Neutrophil (primary cell): ENCODE measurements around the gene SPAG5.
"Not testable (repeated sequence)": the region's sequence is repeated elsewhere in the genome, so short reads cannot be mapped to it uniquely, and the experiment has no call there.

Experiments
- H3K27ac ChIP-seq: fragments of 200-600 bp; sonication (generic); 2 replicates; pipeline ENCODE4 v1.5.1; 2016; ENCODE audit warnings: mild to moderate bottlenecking, moderate library complexity
- H3K27me3 ChIP-seq: fragments of 200-600 bp; sonication (generic); 2 replicates; pipeline ENCODE4 v1.6.0; 2016; ENCODE audit warnings: mild to moderate bottlenecking
- H3K36me3 ChIP-seq: fragments of 200-600 bp; sonication (generic); 2 replicates; pipeline ENCODE4 v1.5.1; 2017
- H3K4me1 ChIP-seq, 2 experiments: fragments of 200-600 bp in 1 of 2; sonication (generic) in 1 of 2; 1 replicate in 1 of 2; 2 replicates in 1 of 2; pipeline versions ENCODE4 v1.5.1 to v1.6.1; 2013 to 2016; ENCODE audit warnings: low read depth in 1 of 2, low read length in 1 of 2, mild to moderate bottlenecking in 1 of 2, moderate library complexity in 1 of 2; ENCODE audit not compliant: control insufficient read depth in 1 of 2, insufficient read depth in 1 of 2
- H3K4me3 ChIP-seq, 2 experiments: fragments of 200-600 bp in 1 of 2; sonication (generic) in 1 of 2; 1 replicate in 1 of 2; 2 replicates in 1 of 2; pipeline ENCODE4 v1.5.1; 2013 to 2016; ENCODE audit warnings: low read depth in 1 of 2, low read length in 1 of 2, mild to moderate bottlenecking in 1 of 2, moderate library complexity in 1 of 2
- H3K9me3 ChIP-seq: fragments of 200-600 bp; sonication (generic); 2 replicates; pipeline ENCODE4 v1.5.1; 2016
- TF ChIP-seq, protein P1 (sequence below): fragments of 200-600 bp; sonication (generic); IDR thresholded peaks from 2 replicates; pipeline ENCODE4 v1.5.1; 2016; ENCODE audit warnings: antibody characterized with exemption

The SPAG5 gene

DNA sequence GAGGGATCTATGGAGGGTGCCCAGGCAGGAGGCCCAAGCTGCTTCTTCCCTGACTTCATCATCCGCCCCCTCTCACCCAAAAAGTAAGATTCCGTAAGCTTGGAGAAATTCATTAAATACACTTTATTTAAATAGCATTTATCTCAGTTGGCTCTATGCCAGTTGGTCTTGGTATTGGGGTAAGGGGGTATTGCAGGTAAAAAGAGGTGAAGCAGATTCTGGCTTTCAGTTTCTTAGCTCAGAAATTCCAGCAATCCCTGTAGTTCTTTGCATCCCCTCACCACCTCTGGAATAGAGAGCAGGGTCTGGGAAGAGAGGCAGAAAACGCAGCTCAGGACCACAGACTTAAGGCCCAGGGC, 21.4 kb downstream of the SPAG5 start:
- Histone ChIP-seq H3K27ac (no peak overlapping the region), H3K9me3 (no peaks in the 10 kb centered on the region), H3K27me3 (no peaks in the 10 kb centered on the region), H3K4me3 (no peak overlapping the region), H3K36me3 (peaks cover 7% of the 10 kb centered on the region), H3K4me1 (peaks cover 8 to 24% of the 10 kb centered on the region in 2 experiments)
- TF ChIP-seq, protein P1, sequence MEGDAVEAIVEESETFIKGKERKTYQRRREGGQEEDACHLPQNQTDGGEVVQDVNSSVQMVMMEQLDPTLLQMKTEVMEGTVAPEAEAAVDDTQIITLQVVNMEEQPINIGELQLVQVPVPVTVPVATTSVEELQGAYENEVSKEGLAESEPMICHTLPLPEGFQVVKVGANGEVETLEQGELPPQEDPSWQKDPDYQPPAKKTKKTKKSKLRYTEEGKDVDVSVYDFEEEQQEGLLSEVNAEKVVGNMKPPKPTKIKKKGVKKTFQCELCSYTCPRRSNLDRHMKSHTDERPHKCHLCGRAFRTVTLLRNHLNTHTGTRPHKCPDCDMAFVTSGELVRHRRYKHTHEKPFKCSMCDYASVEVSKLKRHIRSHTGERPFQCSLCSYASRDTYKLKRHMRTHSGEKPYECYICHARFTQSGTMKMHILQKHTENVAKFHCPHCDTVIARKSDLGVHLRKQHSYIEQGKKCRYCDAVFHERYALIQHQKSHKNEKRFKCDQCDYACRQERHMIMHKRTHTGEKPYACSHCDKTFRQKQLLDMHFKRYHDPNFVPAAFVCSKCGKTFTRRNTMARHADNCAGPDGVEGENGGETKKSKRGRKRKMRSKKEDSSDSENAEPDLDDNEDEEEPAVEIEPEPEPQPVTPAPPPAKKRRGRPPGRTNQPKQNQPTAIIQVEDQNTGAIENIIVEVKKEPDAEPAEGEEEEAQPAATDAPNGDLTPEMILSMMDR: no peak

DNA sequence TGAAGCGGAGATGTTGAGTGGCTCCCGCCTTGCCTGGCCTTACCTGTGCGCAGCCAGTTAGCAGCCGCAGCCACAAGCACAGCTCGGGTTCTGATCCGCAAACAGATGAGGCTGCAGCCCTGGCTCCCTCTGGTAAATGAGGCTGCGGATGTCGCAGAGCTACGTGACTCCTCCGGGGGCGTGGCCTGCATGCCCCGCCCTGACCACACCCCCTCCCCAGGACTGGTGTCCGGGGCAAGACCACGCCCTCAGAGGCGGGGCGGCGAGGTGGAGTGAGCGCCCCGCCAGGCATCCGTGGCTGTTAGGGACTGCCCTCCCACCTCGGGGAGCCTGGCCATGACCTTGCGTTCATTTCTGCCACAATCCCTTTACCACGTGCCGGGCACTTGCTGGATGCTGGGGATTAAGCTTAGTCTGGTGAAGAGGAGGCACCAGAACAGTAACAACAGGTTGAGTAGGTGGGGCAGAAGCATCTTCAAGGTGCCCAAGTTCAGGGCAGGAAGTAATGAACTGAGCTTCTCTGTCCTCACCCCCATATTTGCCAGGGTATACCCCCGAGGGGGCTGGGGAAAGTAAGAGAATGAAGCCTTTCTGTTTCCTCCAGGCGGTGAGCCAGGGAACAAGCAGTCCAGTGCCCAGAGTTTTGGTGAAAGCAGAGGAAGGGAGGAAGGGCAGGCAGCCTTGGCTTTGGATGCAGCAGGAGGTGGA, 21.9 kb downstream of the SPAG5 start, which contains the start of gene ALDOC:
Gene ALDOC, minus strand, starts transcription at position 138 of the 708 bp plus-strand sequence. CDS start 1,363 bp downstream, outside the sequence.
- H3K9me3 ChIP-seq: no peaks in the 10 kb centered on the region
- H3K27me3 ChIP-seq: no peaks in the 10 kb centered on the region
- H3K27ac ChIP-seq: peak within 1 kb of the TSS; percentile 30
- peaks cover 12 to 28% of the 10 kb centered on the region in 2 experiments for H3K4me1 ChIP-seq
- peak within 1 kb of the TSS; percentile 54 for H3K4me3 ChIP-seq
- H3K36me3 ChIP-seq: peaks cover 1% of the 10 kb centered on the region
- TF ChIP-seq, protein P1: peak; percentile 33

DNA sequence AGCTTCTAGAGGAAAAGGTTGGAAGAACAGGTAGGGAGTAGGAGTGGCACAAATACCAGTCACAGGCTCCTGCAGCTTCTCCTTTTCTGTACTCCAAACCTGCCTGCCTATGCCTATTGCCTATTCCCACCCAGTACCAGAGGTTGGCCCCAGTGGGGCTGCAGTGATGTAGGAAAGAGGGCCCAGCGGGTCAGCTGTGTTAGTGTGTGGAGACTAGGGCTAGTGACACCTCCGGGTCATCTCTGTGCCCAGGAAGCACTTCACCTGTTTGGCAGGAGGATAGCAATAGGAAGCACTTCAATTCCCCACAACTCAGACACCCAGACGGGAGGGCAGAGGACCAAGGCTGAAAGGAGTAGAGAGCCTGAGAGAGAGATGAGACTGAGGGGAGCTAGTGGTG, 22.8 kb downstream of the SPAG5 start:
- H3K4me3 ChIP-seq: peak overlapping the region in 1 of 2 experiments; percentile 54
- not testable (repeated sequence) for H3K27ac ChIP-seq, H3K27me3 ChIP-seq, H3K9me3 ChIP-seq, H3K36me3 ChIP-seq
- peaks cover 16 to 32% of the 10 kb centered on the region in 2 experiments for H3K4me1 ChIP-seq

DNA sequence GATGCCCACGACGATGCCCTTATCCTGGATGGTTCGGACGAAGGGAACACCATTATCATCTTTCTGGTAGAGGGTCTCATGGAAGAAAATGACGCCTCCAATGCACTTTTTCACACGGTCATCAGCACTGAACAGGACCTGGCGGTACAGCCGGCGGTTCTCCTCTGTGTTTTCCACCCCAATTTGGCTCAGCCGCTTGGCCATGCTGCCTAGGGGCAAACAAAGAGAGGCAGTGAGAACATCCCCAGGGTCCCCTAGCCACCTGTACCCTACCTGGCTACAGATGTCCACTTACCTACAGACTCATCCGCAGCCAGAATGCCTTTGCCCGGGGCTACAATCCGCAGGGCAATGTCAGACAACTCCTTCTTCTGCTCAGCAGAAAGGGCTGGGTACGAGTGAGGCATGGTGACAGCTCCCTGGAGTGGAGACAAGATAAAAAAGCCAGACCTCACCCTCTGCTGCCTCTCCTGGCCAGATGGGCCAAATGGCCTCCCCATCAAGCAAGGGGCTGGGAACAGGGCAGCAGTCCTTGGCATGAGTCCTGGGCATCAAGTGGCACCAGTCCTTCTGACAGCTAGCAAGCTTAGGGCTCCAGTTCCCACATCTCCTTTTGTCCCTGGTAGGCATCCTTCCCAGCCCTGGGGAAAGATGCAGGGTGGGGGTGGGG, 23.6 kb downstream of the SPAG5 start:
- TF ChIP-seq, protein P1: no peak
- no peaks in the 10 kb centered on the region for H3K9me3 ChIP-seq
- H3K36me3 ChIP-seq: no peaks in the 10 kb centered on the region
- no peaks in the 10 kb centered on the region for H3K27me3 ChIP-seq
- H3K27ac ChIP-seq: no peak overlapping the region
- H3K4me1 ChIP-seq: peaks cover 22 to 39% of the 10 kb centered on the region in 2 experiments
- H3K4me3 ChIP-seq: peak overlapping the region in 1 of 2 experiments; percentile 54

DNA sequence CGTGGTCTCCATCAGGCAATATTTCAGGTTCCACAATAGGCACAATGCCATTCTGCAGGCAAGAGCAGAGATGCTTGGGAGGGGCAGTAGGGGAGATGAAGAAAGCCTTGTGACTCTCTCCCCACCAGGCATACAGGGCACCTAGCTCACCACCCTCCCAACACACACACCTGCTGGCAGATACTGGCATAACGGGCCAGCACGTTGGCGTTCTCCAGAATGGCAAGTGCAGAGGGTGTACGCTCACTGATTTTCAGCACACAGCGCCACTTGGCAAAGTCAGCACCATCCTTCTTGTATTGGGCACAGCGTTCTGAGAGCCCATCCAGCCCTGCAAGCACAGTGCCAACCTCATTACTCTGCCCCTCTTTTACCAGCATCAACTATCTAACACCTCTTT, 24.3 kb downstream of the SPAG5 start:
- H3K27ac ChIP-seq: no peak overlapping the region
- peaks cover 30 to 47% of the 10 kb centered on the region in 2 experiments for H3K4me1 ChIP-seq
- no peaks in the 10 kb centered on the region for H3K9me3 ChIP-seq
- TF ChIP-seq, protein P1: no peak
- H3K4me3 ChIP-seq: no peak overlapping the region
- no peaks in the 10 kb centered on the region for H3K36me3 ChIP-seq
- no peaks in the 10 kb centered on the region for H3K27me3 ChIP-seq

DNA sequence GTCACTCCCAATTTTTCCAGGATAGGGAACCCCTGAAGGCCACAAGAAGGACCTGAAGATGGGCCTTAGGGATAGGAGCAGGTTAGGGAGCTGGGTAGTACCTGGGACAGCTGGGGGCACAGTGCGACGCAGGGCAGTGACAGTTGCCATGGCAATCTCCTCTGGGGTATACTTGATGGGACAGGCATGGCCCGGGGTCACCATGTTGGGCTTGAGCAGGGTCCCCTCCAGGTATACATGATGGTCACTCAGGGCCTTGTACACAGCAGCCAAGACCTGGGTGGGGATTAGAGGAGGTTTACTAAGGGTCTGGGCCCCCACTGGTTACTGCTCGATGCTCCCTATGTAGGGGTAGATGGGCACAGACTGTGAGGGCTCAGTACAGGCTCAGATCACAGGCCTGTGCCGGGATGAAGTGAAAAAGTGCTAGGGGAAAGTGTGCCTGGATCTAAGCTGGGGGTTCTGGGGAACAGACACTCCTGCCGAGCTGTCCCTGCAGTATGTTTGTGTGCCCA, 24.8 kb downstream of the SPAG5 start:
- H3K36me3 ChIP-seq: no peaks in the 10 kb centered on the region
- no peak overlapping the region for H3K27ac ChIP-seq
- TF ChIP-seq, protein P1: no peak
- peaks cover 31 to 47% of the 10 kb centered on the region in 2 experiments for H3K4me1 ChIP-seq
- H3K27me3 ChIP-seq: no peaks in the 10 kb centered on the region
- H3K4me3 ChIP-seq: no peak overlapping the region
- H3K9me3 ChIP-seq: no peaks in the 10 kb centered on the region
